ENCODE data around the gene PLD4.
"Not testable (repeated sequence)": the region's sequence is repeated elsewhere in the genome, so short reads cannot be mapped to it uniquely, and the experiment has no call there.

The PLD4 gene

GRCh38 chr14:104885973-104886689, 38.5 kb upstream of the PLD4 start:
- DNase-seq (ENCODE audit: low read depth), result no peak

DNA sequence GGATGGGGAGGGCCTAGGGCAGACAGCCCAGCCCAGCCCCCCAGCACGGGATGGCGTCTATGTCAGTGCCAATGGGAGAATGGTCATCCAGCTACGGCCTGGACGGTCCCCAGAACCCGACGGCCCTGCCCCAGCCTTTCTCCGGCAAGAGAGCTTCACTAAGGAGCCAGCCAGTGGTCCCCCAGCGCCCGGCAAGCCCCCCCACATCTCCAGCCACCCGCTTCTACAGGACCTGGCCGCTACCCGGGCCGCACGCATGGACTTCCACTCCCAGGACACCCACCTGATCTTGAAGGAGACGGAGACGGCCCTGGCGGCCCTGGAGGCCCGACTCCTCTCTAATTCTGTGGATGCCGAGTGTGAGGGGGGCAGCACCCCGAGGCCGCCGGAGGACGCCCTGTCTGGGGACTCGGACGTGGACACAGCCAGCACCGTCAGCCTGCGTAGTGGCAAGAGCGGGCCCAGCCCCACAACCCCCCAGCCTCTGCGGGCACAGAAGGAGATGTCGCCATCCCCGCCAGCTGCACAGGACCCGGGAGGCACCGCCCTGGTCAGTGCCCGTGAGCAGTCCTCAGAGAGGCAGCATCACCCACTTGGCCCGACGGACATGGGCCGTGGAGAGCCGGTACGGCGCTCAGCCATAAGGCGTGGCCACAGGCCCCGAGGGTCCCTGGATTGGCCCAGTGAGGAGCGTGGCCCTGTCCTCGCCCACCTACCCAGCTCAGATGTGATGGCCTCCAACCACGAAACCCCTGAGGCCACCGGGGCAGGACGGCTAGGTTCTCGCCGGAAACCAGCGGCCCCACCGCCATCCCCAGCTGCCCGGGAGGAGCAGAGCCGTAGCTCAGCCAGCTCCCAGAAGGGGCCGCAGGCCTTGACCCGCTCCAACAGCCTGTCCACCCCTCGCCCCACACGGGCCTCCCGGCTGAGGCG, 37.7 kb upstream of the PLD4 start:
- DNase-seq (ENCODE audit: low read depth), result no peak

DNA sequence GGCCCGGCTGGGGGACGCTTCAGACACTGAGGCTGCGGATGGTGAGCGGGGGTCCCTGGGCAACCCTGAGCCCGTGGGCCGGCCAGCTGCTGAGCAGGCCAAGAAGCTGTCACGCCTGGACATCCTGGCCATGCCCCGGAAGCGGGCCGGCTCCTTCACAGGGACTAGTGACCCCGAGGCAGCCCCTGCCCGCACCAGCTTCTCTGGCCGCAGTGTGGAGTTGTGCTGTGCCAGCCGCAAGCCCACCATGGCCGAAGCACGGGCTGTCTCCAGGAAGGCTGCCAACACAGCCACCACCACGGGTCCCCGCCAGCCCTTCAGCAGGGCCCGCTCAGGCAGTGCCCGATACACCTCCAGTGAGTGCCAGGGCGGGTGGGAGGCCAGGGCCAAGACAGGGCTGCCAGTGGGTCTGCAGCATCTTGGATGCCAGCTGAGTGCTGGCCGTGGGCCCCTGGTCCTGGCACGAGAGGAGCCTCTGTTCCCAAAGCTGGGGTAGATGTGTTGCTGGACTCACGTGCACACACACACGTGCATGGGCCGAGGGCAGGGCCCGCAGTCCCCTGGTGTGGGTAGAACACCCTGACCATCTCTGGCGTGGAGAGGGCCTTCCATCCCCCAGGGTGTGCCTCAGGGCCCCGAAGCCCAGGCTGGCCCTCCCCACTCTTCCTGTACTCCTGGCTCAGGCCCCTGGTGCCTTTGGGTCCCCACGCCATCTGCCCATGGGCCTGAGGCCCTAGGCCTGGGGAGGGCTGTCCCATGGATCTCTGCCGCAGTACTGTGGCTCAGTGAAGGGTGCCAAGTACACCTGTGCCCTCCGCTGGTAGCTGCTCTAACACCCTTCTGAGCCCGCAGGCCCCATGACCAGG, 36.8 kb upstream of the PLD4 start:
- DNase-seq (ENCODE audit: low read depth), result no peak

DNA sequence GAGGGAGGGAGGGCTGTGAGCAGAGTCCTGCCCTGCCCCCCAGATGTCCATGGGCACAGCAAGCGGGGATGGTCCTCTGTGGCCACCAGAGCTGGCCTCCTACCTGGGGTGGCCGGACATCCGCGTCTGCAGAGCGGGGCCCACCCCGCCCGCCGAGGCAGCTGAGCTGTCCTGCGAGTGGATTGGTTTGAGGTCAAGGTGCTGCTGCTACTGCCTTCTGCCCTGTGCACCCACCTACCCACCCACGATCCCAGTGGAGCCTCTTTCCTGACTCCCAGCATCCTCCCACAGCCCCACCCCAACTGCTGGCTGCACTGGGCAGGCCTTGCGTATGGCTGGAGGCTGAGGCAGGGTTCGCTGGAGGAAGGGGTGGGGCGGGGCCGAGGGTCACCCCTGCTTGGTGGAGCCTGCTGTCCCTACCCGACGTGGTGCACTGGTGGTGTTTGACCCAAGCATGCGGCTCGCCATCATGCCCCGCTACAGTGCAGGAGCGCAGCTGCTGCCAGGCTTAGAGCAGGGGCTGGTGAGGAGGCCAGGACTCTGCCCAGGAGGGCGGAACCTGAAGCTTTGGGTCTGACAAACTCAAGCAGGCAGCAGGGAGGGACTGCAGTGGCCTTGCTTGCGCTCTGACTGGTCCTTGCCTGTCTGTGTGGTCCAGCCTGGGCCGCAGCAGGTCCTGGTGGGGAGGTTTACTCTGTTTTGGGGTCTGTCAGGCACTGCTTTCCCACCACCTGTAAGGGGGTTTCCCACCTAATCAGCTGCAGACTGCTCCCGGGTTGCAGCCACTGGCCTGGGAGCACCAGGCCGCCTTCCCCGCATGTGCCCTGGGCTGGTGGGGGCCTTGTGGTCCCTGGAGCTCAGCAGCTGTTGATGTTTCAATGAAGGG, 35.9 kb upstream of the PLD4 start:
- no peak for DNase-seq (ENCODE audit: low read depth)

- DNase-seq (ENCODE audit: low read depth), result no peak
Measured at GRCh38 chr14:104889375-104889757, 35.3 kb upstream of the PLD4 start.

DNA sequence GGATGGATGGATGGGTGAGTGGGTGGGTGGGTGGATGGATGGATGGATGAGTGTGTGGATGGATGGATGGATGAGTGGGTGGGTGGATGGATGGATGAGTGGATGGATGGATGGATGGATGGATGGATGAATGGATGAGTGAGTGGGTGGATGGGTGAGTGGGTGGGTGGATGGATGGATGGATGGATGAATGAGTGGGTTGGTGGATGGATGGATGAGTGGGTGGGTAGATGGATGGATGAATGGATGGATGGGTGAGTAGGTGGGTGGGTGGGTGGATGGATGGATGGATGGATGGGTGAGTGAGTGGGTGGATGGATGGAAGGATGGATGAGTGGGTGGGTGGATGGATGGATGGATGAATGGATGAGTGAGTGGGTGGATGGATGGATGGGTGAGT, 34.4 kb upstream of the PLD4 start:
- not testable (repeated sequence) for DNase-seq (ENCODE audit: low read depth)

GRCh38 chr14:104891121-104891551, 33.5 kb upstream of the PLD4 start:
- DNase-seq (ENCODE audit: low read depth), result no peak

DNA sequence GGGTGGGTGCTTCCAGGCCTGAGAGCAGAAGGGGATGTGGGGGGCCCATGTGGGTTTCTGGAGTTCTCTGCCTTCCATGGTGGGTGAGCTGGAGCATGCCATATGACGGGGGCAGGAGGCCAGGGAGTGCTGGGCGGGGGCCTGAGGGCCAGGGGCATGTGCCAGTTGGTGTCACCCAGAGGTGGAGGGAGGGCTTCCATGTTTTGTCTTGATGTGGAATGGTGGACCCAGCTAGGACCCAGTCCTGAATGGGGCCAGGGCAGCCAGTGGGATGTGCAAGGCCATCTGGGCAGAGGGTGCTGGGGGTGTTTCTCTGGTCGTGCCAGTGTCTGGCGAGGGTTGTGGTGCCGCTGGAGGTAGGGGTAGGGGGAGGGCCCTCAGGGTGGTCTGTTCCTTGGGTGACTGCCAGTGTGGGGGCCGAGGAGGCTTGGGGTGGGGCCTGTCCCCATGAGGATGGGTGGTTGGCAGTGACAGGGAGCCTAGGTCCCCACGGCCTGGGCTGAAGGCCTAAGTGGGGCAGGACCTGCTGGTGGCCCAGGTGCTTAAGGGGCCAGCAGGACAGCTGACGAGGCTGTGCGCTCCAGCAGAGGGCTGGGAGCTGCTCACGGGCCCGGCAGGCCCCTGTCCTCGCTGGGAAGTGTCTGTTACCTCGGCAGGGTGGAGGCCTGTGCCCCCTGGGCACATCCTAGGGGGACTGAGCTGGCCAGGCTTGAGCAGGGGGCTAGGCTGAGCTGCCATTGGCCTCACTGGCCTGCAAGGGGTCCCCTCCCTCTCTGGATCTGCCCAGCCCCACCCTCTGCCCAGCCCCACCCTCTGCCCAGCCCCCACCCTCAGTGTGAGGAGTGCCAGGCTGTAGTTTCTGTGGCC, 32.8 kb upstream of the PLD4 start:
- DNase-seq (ENCODE audit: low read depth), result no peak

DNA sequence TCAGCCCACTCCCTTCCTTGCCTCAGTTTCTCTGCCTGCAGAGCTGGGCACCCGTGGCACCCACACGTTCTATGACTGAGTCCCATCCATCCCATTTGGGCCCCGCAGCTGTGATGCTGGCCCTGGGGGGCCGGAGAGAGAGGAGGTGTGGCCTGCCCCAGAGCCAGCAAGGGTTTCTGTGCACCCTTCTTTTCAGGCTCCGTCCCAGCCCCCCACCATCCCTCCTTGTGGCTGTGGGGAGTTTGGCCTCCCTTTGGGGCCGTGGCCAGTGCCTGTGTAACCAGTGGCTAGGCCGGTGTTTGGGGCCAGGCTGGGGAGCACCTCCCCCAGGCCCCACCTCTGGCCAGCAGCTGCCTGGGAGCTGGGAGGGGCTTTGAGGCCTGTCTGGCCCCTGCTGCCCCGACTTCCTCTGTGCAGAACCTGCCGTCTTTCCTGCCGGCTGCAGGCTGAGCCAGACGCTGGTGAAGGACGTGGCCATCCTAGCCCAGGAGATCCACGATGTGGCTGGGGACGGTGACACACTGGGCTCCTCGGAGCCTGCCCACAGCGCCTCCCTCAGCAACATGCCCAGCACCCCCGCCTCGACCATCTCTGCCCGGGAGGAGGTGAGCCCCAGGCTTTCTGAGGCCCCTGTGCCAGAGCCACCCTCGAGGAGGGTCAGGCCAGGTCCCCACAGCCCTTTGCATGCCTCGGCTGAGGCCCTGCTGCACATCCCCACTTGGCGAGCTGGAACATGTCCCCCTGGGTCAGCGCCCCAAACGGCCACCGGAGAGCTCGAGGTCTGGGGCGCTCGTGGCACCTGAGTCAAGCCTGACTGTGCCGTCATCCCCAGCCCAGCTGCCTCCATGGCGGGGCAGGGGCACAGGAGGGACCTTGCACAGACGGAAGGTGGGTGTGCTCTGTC, 31.9 kb upstream of the PLD4 start:
- no peak for DNase-seq (ENCODE audit: low read depth)

GRCh38 chr14:104893435-104894207, 31.1 kb upstream of the PLD4 start:
- no peak for DNase-seq (ENCODE audit: low read depth)

DNA sequence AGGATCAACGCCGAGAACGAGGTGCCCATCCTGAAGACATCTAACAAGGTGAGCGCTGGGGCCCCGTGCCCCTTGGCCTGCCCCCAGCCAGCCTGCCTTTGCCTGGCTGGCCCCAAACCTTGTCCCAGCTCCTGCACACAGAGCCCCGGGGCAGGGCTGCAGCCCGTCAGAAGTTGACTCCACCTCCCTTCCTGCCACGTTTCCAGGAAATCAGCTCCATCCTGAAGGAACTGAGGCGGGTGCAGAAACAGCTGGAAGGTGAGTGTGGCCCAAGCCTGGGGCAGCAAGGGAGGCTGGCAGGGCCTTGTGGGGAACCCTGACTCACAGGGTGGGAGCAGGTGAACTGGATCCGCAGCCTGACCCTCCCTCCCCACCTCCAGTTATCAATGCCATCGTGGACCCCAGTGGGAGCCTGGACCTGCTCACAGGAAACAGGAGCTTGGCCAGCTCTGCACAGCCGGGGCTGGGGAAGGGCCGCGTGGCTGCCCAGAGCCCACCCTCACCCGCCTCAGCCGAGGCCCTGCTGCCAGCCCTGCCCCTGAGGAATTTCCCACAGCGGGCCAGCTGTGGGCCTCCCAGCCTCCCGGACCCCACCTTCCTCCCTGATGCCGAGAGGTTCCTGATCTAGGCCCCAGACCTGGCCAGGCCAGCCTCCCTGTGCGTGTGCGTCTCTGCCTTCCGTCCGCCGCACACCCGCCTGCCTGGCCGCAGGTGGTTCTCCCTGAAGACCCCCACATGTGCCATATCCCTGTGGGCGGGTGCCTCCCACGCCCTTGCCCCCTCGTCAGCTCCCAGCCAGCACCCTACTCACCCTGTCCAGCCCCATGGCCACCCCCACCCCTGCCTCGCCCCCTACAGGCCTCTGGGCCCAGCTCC, 30.1 kb upstream of the PLD4 start:
- DNase-seq (ENCODE audit: low read depth), result no peak

DNA sequence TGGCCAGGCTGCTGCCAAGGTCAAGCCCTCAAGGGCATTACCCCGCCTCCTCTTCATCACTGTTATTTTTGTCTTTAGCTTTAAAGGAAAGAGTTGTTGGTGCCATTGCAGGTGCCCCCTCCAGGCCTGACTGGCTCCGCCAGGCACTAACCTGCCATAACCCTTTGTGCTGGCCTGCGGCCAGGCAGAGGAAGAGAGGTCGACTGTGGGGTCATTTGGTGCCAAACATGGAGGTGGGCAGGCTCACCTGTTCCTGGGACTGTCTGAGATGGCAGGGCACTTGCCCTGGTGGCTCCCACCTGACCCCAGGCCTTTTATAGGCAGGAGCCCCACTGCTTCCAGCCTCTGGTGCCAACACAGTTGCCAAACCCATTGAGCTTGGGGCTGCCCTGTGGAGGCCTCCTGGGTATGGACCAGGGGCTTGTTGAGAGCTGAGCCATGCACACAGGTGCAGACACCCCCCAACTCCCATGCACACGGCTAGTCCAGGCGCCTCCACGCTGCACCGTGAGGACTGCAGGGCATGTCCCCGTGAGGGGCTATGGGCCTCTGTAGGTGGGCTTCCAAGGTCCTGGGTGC, 29.4 kb upstream of the PLD4 start:
- DNase-seq (ENCODE audit: low read depth), result no peak

GRCh38 chr14:104895786-104896661, 28.7 kb upstream of the PLD4 start:
- no peak for DNase-seq (ENCODE audit: low read depth)

DNA sequence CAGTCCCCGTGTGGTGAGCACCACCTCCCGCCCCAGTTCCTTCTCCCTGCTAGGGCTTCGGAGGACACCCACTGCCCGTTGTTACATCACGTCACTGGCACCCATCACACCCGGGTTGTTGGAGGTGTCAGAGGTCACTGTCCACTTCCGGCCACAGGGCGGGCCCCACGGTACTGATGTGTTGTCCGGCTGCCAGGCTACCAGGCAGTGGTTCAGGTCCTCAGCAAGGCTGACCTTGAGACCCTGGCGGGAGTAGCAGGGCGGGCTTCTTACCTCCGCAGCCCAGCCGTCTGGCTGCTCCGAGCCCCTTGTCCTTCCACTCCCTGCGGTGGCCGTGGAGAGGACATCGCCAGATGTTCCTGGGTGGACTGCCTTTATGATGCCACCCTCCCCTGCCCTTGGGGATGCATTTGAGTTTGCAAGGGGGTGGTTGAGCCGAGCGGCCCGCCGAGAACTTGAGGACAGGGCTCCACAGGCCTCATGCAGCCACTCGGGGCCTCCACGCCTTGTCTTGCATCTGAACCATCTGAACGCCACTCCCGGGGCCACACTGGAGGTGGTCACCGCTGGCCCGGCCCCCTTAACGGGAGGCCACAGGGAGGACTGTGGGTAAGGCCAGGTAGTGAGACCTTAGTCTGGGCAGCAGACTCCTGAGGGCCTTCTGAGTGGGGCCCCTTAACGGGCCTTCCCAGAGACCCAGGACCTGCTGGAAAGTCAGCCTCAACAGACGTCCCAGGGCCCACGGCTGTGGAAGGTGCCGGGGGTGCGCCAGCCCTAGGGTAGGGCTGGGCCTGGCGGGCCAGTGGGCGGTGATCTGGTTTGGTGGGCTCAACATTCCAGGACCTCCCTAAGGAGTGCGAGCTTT, 27.1 kb upstream of the PLD4 start:
- DNase-seq (ENCODE audit: low read depth), result no peak

GRCh38 chr14:104898195-104898558, 26.5 kb upstream of the PLD4 start:
- no peak for DNase-seq (ENCODE audit: low read depth)

All from activated T-helper 9 cell treated with anti-CD3 and anti-CD28 coated beads, Interleukin-2, amount 50 U/mL, for 16 hours (primary cell).